ENCODE data around the gene MGAT4A.

DNA sequence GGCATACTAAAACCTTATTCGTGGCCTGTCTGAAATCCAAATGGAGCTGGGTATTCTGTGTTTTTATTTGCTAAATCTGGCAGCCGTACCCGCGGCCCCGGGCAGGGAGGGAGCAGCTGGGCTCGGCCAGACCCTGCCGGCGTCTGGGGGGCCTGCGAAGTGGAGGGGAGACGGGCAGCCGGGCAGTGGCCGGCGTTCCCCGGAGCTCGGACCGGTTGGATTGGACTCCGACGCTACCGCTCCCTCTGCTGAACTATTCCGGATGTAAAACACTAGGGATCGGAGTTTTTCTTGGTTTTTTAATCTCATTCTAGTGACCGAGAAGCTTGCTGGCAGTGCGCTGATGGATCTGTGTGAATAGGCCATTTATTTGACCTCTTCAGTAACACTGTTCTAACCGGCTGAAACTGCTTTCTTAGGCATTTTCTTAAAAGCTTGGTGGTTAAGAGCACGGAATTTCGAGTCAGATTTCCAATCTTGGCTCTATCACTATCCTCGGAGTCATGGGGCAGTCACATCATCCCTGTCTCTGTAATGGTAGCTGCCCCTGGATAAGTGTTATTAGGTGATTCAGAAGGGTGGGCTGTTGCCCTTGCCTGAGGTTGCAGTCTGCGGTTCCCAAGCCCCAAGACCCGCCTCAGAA is 121.8 kb downstream of the MGAT4A start:
- TF ChIP-seq, protein P1, sequence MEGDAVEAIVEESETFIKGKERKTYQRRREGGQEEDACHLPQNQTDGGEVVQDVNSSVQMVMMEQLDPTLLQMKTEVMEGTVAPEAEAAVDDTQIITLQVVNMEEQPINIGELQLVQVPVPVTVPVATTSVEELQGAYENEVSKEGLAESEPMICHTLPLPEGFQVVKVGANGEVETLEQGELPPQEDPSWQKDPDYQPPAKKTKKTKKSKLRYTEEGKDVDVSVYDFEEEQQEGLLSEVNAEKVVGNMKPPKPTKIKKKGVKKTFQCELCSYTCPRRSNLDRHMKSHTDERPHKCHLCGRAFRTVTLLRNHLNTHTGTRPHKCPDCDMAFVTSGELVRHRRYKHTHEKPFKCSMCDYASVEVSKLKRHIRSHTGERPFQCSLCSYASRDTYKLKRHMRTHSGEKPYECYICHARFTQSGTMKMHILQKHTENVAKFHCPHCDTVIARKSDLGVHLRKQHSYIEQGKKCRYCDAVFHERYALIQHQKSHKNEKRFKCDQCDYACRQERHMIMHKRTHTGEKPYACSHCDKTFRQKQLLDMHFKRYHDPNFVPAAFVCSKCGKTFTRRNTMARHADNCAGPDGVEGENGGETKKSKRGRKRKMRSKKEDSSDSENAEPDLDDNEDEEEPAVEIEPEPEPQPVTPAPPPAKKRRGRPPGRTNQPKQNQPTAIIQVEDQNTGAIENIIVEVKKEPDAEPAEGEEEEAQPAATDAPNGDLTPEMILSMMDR (IDR thresholded peaks at IDR 0.05; ENCODE audit: low read length): no peak
- no peak for TF ChIP-seq EZH2 (IDR thresholded peaks at IDR 0.05; ENCODE audit: borderline replicate concordance, low read length)
